ENCODE results near the gene USP32. TPM values are rescaled to one million over a fixed set of nuclear protein-coding genes. Genes with fewer than 3 reads are reported as not detected.

Gene USP32
- total RNA-seq, 3 donors from 2014 or later (not counting 1 experiment from before 2014, with no cell fraction given) = 41.3 to 68.5 (median 41.7) TPM

DNA sequence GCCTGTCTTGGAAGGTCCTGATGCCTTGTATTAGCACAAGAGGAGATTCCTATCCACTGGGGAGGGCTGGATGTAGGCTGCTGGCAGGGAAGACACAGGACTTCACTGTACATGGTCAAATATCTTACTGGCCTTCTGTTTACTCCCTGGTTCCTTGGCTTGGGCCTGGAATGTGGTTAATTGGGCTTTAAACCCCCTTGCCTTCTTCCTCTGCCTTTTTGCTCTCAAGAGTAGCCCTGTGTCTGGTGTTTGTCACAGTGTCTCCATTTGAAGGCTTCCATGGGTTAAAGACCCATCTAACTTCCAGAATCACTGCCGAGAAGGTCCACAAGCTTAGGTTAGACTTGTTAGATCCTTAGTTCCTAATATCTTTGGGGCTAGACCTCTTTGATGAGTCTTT is 23.2 kb upstream of the USP32 start:
- Histone ChIP-seq H3K27ac (ENCODE audit: low read length) (no peak overlapping the region), H3K36me3 (ENCODE audit: control insufficient read depth, insufficient read depth, low read length) (no peaks in the 10 kb centered on the region), H3K4me3 (ENCODE audit: low read length) (no peak overlapping the region), H3K27me3 (ENCODE audit: control insufficient read depth, insufficient read depth, low read length) (no peaks in the 10 kb centered on the region), H3K4me1 (ENCODE audit: control insufficient read depth, insufficient read depth, low read length) (no peaks in the 10 kb centered on the region), H3K9me3 (ENCODE audit: control insufficient read depth, insufficient read depth, low read length) (no peaks in the 10 kb centered on the region)
- no peak for DNase-seq
- intact Hi-C loops (cut with micrococcal nuclease) = no loop called here
- H3K4me1 Mint-ChIP-seq = no peaks in the 10 kb centered on the region
- H3K4me3 Mint-ChIP-seq = no peak overlapping the region
- WGBS (ENCODE audit: insufficient coverage) = 100% methylated on average over 1 of the region's 1 CpG
- no peaks in the 10 kb centered on the region for H3K9me3 Mint-ChIP-seq
- TF ChIP-seq, protein P1, sequence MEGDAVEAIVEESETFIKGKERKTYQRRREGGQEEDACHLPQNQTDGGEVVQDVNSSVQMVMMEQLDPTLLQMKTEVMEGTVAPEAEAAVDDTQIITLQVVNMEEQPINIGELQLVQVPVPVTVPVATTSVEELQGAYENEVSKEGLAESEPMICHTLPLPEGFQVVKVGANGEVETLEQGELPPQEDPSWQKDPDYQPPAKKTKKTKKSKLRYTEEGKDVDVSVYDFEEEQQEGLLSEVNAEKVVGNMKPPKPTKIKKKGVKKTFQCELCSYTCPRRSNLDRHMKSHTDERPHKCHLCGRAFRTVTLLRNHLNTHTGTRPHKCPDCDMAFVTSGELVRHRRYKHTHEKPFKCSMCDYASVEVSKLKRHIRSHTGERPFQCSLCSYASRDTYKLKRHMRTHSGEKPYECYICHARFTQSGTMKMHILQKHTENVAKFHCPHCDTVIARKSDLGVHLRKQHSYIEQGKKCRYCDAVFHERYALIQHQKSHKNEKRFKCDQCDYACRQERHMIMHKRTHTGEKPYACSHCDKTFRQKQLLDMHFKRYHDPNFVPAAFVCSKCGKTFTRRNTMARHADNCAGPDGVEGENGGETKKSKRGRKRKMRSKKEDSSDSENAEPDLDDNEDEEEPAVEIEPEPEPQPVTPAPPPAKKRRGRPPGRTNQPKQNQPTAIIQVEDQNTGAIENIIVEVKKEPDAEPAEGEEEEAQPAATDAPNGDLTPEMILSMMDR (IDR thresholded peaks at IDR 0.05) = no peak
- no peak overlapping the region for H3K27ac Mint-ChIP-seq
- H3K36me3 Mint-ChIP-seq = no peaks in the 10 kb centered on the region
- peaks cover 6 to 7% of the 10 kb centered on the region in 2 donors for H3K27me3 Mint-ChIP-seq (ENCODE audit: low read depth in 2 of 2)
- ATAC-seq = no peak

DNA sequence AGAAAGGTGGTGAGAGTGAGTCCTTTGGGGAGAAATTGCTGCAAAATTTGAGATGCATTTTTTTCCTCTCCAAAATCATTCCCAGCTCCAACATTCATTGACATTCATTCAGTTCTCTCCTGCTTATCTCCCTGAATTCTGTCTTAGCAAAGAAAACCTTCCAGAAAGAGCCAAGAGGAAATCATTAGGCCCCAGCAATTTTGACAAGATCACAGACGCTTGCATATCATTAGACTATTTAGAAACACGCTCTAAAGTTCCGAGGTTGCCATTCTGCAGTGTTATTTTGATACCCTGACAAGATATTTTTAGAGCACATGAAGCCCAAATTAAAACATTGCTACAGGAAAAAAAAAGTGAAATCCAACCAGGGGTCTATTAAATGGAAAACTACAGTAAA is 20.8 kb upstream of the USP32 start:
- Histone ChIP-seq H3K27me3 (ENCODE audit: control insufficient read depth, insufficient read depth, low read length) (no peaks in the 10 kb centered on the region), H3K4me1 (ENCODE audit: control insufficient read depth, insufficient read depth, low read length) (no peaks in the 10 kb centered on the region), H3K9me3 (ENCODE audit: control insufficient read depth, insufficient read depth, low read length) (no peaks in the 10 kb centered on the region), H3K36me3 (ENCODE audit: control insufficient read depth, insufficient read depth, low read length) (no peaks in the 10 kb centered on the region), H3K27ac (ENCODE audit: low read length) (no peak overlapping the region), H3K4me3 (ENCODE audit: low read length) (no peak overlapping the region)
- TF ChIP-seq, protein P1 (IDR thresholded peaks at IDR 0.05) = no peak
- H3K36me3 Mint-ChIP-seq = no peaks in the 10 kb centered on the region
- no peak overlapping the region for H3K27ac Mint-ChIP-seq
- intact Hi-C loops (cut with micrococcal nuclease) = no loop called here
- ATAC-seq (no peak), DNase-seq (no peak)
- no peaks in the 10 kb centered on the region for H3K9me3 Mint-ChIP-seq
- 92% methylated on average over 3 of the region's 3 CpGs for WGBS (ENCODE audit: insufficient coverage)
- peaks cover 6 to 10% of the 10 kb centered on the region in 2 donors for H3K27me3 Mint-ChIP-seq (ENCODE audit: low read depth in 2 of 2)
- no peaks in the 10 kb centered on the region for H3K4me1 Mint-ChIP-seq
- H3K4me3 Mint-ChIP-seq = no peak overlapping the region

DNA sequence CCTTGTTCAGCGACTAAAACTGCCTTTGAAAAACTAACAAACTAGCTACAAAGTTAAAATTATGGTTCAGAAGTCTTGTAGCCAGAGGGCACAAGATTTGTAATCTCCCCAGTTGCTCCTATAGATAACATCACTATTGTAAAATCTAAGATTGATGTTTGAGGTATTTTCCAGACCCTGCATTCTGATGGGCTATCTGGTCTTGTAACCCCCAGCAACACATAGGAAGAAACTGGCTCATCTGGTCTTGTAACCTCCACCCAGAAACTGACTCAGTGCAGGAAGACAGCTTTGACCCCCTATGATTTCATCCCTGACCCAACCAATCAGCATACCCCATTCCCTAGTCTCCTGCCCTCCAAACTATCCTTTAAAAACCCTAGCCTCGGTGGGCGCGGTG is 18.1 kb upstream of the USP32 start:
- WGBS (ENCODE audit: insufficient coverage) = 100% methylated on average over 4 of the region's 4 CpGs
- no peak for ATAC-seq
- no peaks in the 10 kb centered on the region for H3K9me3 ChIP-seq (ENCODE audit: control insufficient read depth, insufficient read depth, low read length)
- no peaks in the 10 kb centered on the region for H3K4me1 ChIP-seq (ENCODE audit: control insufficient read depth, insufficient read depth, low read length)
- H3K36me3 ChIP-seq (ENCODE audit: control insufficient read depth, insufficient read depth, low read length) = no peaks in the 10 kb centered on the region
- TF ChIP-seq, protein P1 (IDR thresholded peaks at IDR 0.05) = no peak
- Mint-ChIP-seq H3K9me3 (no peaks in the 10 kb centered on the region), H3K27me3 (ENCODE audit: low read depth in 2 of 2) (peaks cover 6% of the 10 kb centered on the region in 2 donors), H3K36me3 (no peaks in the 10 kb centered on the region), H3K4me3 (no peak overlapping the region), H3K4me1 (no peaks in the 10 kb centered on the region), H3K27ac (no peak overlapping the region)
- no peak overlapping the region for H3K27ac ChIP-seq (ENCODE audit: low read length)
- intact Hi-C loops (cut with micrococcal nuclease) = no loop called here
- DNase-seq = no peak
- H3K4me3 ChIP-seq (ENCODE audit: low read length) = no peak overlapping the region
- H3K27me3 ChIP-seq (ENCODE audit: control insufficient read depth, insufficient read depth, low read length) = no peaks in the 10 kb centered on the region

DNA sequence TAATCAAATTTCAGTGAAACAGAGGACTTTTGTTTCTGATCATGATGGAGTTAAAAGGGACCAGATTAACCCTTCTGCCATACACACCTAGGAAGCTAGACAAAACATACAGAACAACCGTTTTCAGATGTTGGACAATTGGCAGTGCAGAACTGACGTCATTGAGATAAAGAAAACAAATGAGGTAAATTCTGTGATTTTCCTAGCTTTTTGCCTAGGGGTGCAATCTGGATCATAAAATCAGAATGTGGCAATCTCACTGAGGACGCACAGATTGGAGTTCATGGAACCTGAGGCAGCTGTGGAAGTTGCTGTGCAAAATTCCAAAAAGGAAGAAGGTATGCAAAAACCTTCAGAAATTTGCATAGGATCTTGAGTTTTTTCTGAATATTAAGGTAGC is 15.0 kb upstream of the USP32 start:
- DNase-seq (no peak), ATAC-seq (no peak)
- H3K4me3 ChIP-seq (ENCODE audit: low read length) = no peak overlapping the region
- H3K4me3 Mint-ChIP-seq = no peak overlapping the region
- TF ChIP-seq, protein P1 (IDR thresholded peaks at IDR 0.05) = no peak
- H3K9me3 ChIP-seq (ENCODE audit: control insufficient read depth, insufficient read depth, low read length) = no peaks in the 10 kb centered on the region
- intact Hi-C loops (cut with micrococcal nuclease) = no loop called here
- H3K36me3 Mint-ChIP-seq = no peaks in the 10 kb centered on the region
- H3K4me1 ChIP-seq (ENCODE audit: control insufficient read depth, insufficient read depth, low read length) = no peaks in the 10 kb centered on the region
- 89% methylated on average over 3 of the region's 3 CpGs for WGBS (ENCODE audit: insufficient coverage)
- no peaks in the 10 kb centered on the region for H3K27me3 ChIP-seq (ENCODE audit: control insufficient read depth, insufficient read depth, low read length)
- no peaks in the 10 kb centered on the region for H3K36me3 ChIP-seq (ENCODE audit: control insufficient read depth, insufficient read depth, low read length)
- H3K9me3 Mint-ChIP-seq = no peaks in the 10 kb centered on the region
- peaks cover 0 to 6% of the 10 kb centered on the region in 2 donors for H3K27me3 Mint-ChIP-seq (ENCODE audit: low read depth in 2 of 2)
- H3K4me1 Mint-ChIP-seq = no peaks in the 10 kb centered on the region
- H3K27ac ChIP-seq (ENCODE audit: low read length) = no peak overlapping the region
- no peak overlapping the region for H3K27ac Mint-ChIP-seq
